PFSK-1 (cell line): Measurements from ENCODE around the gene POU2AF3.

ENCODE experiments used
- POLR2AphosphoS5 ChIP-seq: IDR thresholded peaks from 2 replicates; pipeline ENCODE4 v1.6.1; 2012; ENCODE audit warnings: low read depth, mild to moderate bottlenecking, control low read depth, low read length, moderate library complexity
- TAF1 ChIP-seq: IDR thresholded peaks from 2 replicates; pipeline ENCODE4 v1.6.1; 2012; ENCODE audit warnings: low read length, control low read depth, borderline replicate concordance; ENCODE audit not compliant: insufficient read depth

DNA sequence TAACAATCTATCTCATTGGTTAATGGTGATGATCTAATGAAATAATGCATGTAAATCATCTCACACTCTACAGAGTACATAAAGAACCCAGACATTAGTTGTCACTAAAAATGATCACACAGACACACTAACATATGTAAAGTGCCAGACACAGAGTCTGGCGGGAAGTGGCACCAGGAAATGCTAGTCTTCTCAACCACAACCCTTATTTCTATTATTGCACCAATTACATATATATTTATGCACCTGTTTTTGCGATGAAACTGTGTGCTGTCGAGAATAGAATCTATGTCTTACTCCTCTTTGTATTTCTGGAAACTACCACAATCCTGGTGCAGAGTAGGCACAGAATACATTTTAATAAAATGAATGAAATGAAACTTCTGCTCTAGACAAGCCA lies 25.9 kb upstream of the POU2AF3 start:
- TF ChIP-seq TAF1 (no peak), POLR2AphosphoS5 (no peak)
